H1 (cell line): Measurements from ENCODE around the gene KRTAP5-1. TPM values are rescaled to one million over a fixed set of nuclear protein-coding genes. Genes with fewer than 3 reads are reported as not detected.

ENCODE experiments used
- CTCF ChIA-PET: fragments of 300-600 bp; sonication (Branson Sonifier 250); formaldehyde crosslinking; loops from one replicate; lab custom pipeline; 2021; ENCODE audit not compliant: partially characterized antibody; lab: Charles Lee
- POLR2A ChIA-PET: fragments of 300-600 bp; sonication (Branson Sonifier 250); formaldehyde crosslinking; loops from one replicate; lab custom pipeline; 2021; ENCODE audit warnings: inconsistent platforms; ENCODE audit not compliant: partially characterized antibody; lab: Charles Lee
- DNase-seq, 2 experiments: peaks; one replicate each; pipeline versions ENCODE4 v3.0.0 to v3.0.0-alpha.2; 2010 to 2022; ENCODE audit warnings: low spot score in 2 of 2, low read depth in 1 of 2, mixed read lengths in 1 of 2
- FAIRE-seq: peaks from 2 replicates; lab custom pipeline; 2011; peaks lifted over from hg19 to GRCh38; lab: Jason Lieb, UNC
- H2AFZ ChIP-seq: 2 replicates; pipeline ENCODE4 v1.8.1; 2012; ENCODE audit warnings: low read length, inconsistent platforms
- H2AK5ac ChIP-seq: 2 replicates; pipeline ENCODE4 v1.6.1; 2013; ENCODE audit warnings: low read depth, low read length
- H2BK120ac ChIP-seq: replicated peaks from 2 replicates; pipeline ENCODE3; 2013; ENCODE audit warnings: low read depth, low read length, inconsistent platforms
- H2BK12ac ChIP-seq: 2 replicates; pipeline ENCODE4 v1.6.1; 2013; ENCODE audit warnings: low read depth, low read length
- H2BK15ac ChIP-seq: 2 replicates; pipeline ENCODE4 v1.6.1; 2013; ENCODE audit warnings: low read length
- H2BK20ac ChIP-seq: 2 replicates; pipeline ENCODE4 v1.6.1; 2013; ENCODE audit warnings: low read length
- H2BK5ac ChIP-seq: 2 replicates; pipeline ENCODE4 v1.6.1; 2013; ENCODE audit warnings: low read depth, low read length
- H3K14ac ChIP-seq: 2 replicates; pipeline ENCODE4 v1.6.1; 2013; ENCODE audit warnings: inconsistent platforms; ENCODE audit not compliant: insufficient read length
- H3K18ac ChIP-seq: 2 replicates; pipeline ENCODE4 v1.6.1; 2013; ENCODE audit warnings: low read length; ENCODE audit errors: extremely low read depth
- H3K23ac ChIP-seq: 2 replicates; pipeline ENCODE4 v1.6.1; 2013; ENCODE audit warnings: inconsistent platforms; ENCODE audit not compliant: insufficient read length
- H3K23me2 ChIP-seq: 2 replicates; pipeline ENCODE4 v1.6.1; 2013; ENCODE audit warnings: low read depth, low read length
- H3K27ac ChIP-seq: 2 replicates; pipeline ENCODE4 v1.6.1; 2011; ENCODE audit warnings: low read depth, low read length, inconsistent platforms
- H3K27me3 ChIP-seq, 4 experiments: replicated peaks in 1 of 4; 1 replicate in 1 of 4; 2 replicates in 3 of 4; pipeline versions ENCODE4 v1.6.1 to v1.8.1; 2011 to 2013; ENCODE audit warnings: low read length in 3 of 4, mild to moderate bottlenecking in 3 of 4, inconsistent platforms in 2 of 4, mixed read lengths in 2 of 4, moderate library complexity in 1 of 4; ENCODE audit not compliant: control insufficient read depth in 3 of 4, insufficient read depth in 3 of 4; ENCODE audit errors: extremely low read depth in 1 of 4
- H3K36me3 ChIP-seq, 4 experiments: 2 replicates each; pipeline versions ENCODE4 v1.6.1 to v1.8.1; 2011 to 2013; ENCODE audit warnings: mild to moderate bottlenecking in 4 of 4, low read length in 3 of 4, moderate library complexity in 2 of 4, control low read depth in 1 of 4, inconsistent platforms in 1 of 4; ENCODE audit not compliant: insufficient read depth in 4 of 4, control insufficient read depth in 2 of 4
- H3K4ac ChIP-seq: replicated peaks from 2 replicates; pipeline ENCODE3; 2013; ENCODE audit warnings: low read length, low read depth, mixed read lengths, inconsistent platforms; ENCODE audit not compliant: insufficient read length
- H3K4me1 ChIP-seq, 4 experiments: replicated peaks in 1 of 4; 1 replicate in 1 of 4; 2 replicates in 3 of 4; pipeline versions ENCODE4 v1.6.1 to v1.8.1; 2011 to 2013; ENCODE audit warnings: low read length in 3 of 4, inconsistent platforms in 2 of 4, mixed read lengths in 1 of 4; ENCODE audit not compliant: insufficient read depth in 4 of 4, control insufficient read depth in 3 of 4
- H3K4me2 ChIP-seq, 2 experiments: 2 replicates each; pipeline versions ENCODE4 v1.6.1 to v1.8.1; 2011 to 2013; ENCODE audit warnings: low read depth in 2 of 2, low read length in 2 of 2, control low read depth in 1 of 2, inconsistent platforms in 1 of 2, mild to moderate bottlenecking in 1 of 2; ENCODE audit not compliant: insufficient read depth in 1 of 2
- H3K4me3 ChIP-seq, 4 experiments: fragments of 200-600, 300-600 bp in 1 of 4; sonication (generic), shearing (Covaris generic), sonication (Bioruptor Twin) in 1 of 4; 2 replicates each; pipeline versions ENCODE4 v1.5.1 to v1.8.1; 2011 to 2016; ENCODE audit warnings: low read length in 4 of 4, low read depth in 3 of 4, control low read depth in 2 of 4, inconsistent platforms in 2 of 4, mild to moderate bottlenecking in 2 of 4, mixed read lengths in 1 of 4, moderate library complexity in 1 of 4; ENCODE audit not compliant: insufficient read depth in 2 of 4; ENCODE audit errors: extremely low read depth in 1 of 4
- H3K56ac ChIP-seq: replicated peaks from 2 replicates; pipeline ENCODE3; 2013; ENCODE audit warnings: low read depth, mild to moderate bottlenecking, mixed read lengths, low read length, inconsistent platforms; ENCODE audit not compliant: insufficient read length
- H3K79me1 ChIP-seq: 2 replicates; pipeline ENCODE4 v1.6.1; 2013; ENCODE audit warnings: low read depth, low read length, control low read depth
- H3K79me2 ChIP-seq, 2 experiments: 2 replicates each; pipeline versions ENCODE4 v1.6.1 to v1.8.1; 2012 to 2013; ENCODE audit warnings: low read length in 2 of 2, mild to moderate bottlenecking in 2 of 2, inconsistent platforms in 1 of 2; ENCODE audit not compliant: insufficient read depth in 2 of 2, control insufficient read depth in 1 of 2
- H3K9ac ChIP-seq, 4 experiments: replicated peaks in 1 of 4; 1 replicate in 1 of 4; 2 replicates in 3 of 4; pipeline versions ENCODE4 v1.6.1 to v1.8.1; 2011 to 2013; ENCODE audit warnings: low read depth in 3 of 4, low read length in 3 of 4, control low read depth in 2 of 4, mild to moderate bottlenecking in 2 of 4, moderate library complexity in 2 of 4, inconsistent platforms in 1 of 4; ENCODE audit errors: extremely low read depth in 1 of 4
- H3K9me3 ChIP-seq, 2 experiments: 2 replicates each; pipeline versions ENCODE4 v1.6.1 to v1.8.1; 2012 to 2013; ENCODE audit warnings: mild to moderate bottlenecking in 2 of 2, moderate library complexity in 2 of 2, control low read depth in 1 of 2, inconsistent platforms in 1 of 2, low read depth in 1 of 2, low read length in 1 of 2, mixed read lengths in 1 of 2; ENCODE audit not compliant: insufficient read depth in 2 of 2
- H4K20me1 ChIP-seq, 2 experiments: replicated peaks in 1 of 2; 2 replicates each; pipeline versions ENCODE3 to v1.8.1; 2011 to 2013; ENCODE audit warnings: inconsistent platforms in 2 of 2, low read length in 2 of 2, mild to moderate bottlenecking in 1 of 2; ENCODE audit not compliant: insufficient read depth in 2 of 2, control insufficient read depth in 1 of 2
- H4K5ac ChIP-seq: 2 replicates; pipeline ENCODE4 v1.6.1; 2013; ENCODE audit warnings: low read length, low read depth, mixed read lengths, inconsistent platforms; ENCODE audit not compliant: insufficient read length
- H4K8ac ChIP-seq: 2 replicates; pipeline ENCODE4 v1.8.0; 2013; ENCODE audit warnings: mild to moderate bottlenecking, moderate library complexity, low read length, inconsistent platforms; ENCODE audit not compliant: insufficient read depth; ENCODE audit errors: extremely low read depth
- H4K91ac ChIP-seq: replicated peaks from 2 replicates; pipeline ENCODE3; 2013; ENCODE audit warnings: low read length, mixed read lengths, inconsistent platforms; ENCODE audit not compliant: insufficient read length
- EZH2 ChIP-seq: fragments of 200-600 bp; sonication (generic); IDR thresholded peaks from 2 replicates; pipeline ENCODE4 v1.7.1; 2012; ENCODE audit warnings: low read depth, mild to moderate bottlenecking, moderate library complexity, low read length, inconsistent platforms; ENCODE audit not compliant: severe bottlenecking
- HDAC2 ChIP-seq, 2 experiments: fragments of 300-600 bp in 1 of 2; sonication (generic) in 1 of 2; IDR thresholded peaks; 2 replicates each; pipeline ENCODE4 v1.6.1; 2011 to 2012; ENCODE audit warnings: low read depth in 2 of 2, low read length in 2 of 2, mild to moderate bottlenecking in 2 of 2, moderate library complexity in 2 of 2, borderline replicate concordance in 1 of 2, inconsistent platforms in 1 of 2
- KDM1A ChIP-seq: fragments of 200-600, 300-600 bp; sonication (generic); IDR thresholded peaks from 2 replicates; pipeline ENCODE4 v1.7.1; 2016; ENCODE audit warnings: mild to moderate bottlenecking, low read length, borderline replicate concordance
- USF2 ChIP-seq: IDR thresholded peaks from 2 replicates; pipeline ENCODE4 v1.6.1; 2011; ENCODE audit warnings: low read length, improper control_type of control experiment
- YY1 ChIP-seq: IDR thresholded peaks from 2 replicates; pipeline ENCODE4 v1.6.1; 2011; ENCODE audit warnings: low read depth, mild to moderate bottlenecking, low read length
- WGBS, 2 experiments: shearing (Covaris generic) in 1 of 2; methylation state at CpG; one replicate each; pipeline versions ENCODE4 v1.1.6 to v1.1.7; 2013 to 2015; ENCODE audit warnings: low lambda C conversion rate in 2 of 2, mixed read lengths in 2 of 2, inconsistent platforms in 1 of 2, low coverage in 1 of 2, missing lambda C conversion rate in 1 of 2; ENCODE audit not compliant: insufficient replicate concordance in 2 of 2, insufficient coverage in 1 of 2, insufficient read length in 1 of 2; ENCODE audit errors: extremely low coverage in 1 of 2, missing lambda C conversion rate in 1 of 2; 5-methylcytosine and 5-hydroxymethylcytosine counted together
- polyA plus RNA-seq, 7 experiments: library from polyadenylated mRNA; depleted of rRNA in 3 of 7; stranded (reverse) in 5 of 7; unstranded in 2 of 7; fragments of >200 nt in 5 of 7; fragments of 200-250 nt in 2 of 7; gene quantifications; 1 replicate in 5 of 7; 2 replicates in 1 of 7; 4 replicates in 1 of 7; pipeline versions ENCODE4 v1.2.1 to v1.2.3, GENCODE V29; 2011 to 2013; ENCODE audit warnings: missing spikeins in 2 of 7, mixed read lengths in 2 of 7
- total RNA-seq: library from RNA; stranded (reverse); fragmentation: NEBNext Ultra II Directional; extraction: Animal tissue kit (Norgen Biotek cat#: 25700); gene quantifications from 2 replicates; pipeline ENCODE4 v1.2.1, GENCODE V29; 2021

KRTAP5-1 gene
- total and polyA plus RNA-seq, 2 of the 8 experiments (the other 6 are each of a cell fraction or from before 2014, with no cell fraction given) = not detected

- Histone ChIP-seq H3K56ac (no peak overlapping the region), H3K9ac (no peak overlapping the region), H3K36me3 (no peaks in the 10 kb centered on the region), H2BK120ac (no peak overlapping the region), H3K14ac (no peak overlapping the region), H2BK12ac (no peak overlapping the region), H2AK5ac (no peak overlapping the region), H3K9me3 (no peaks in the 10 kb centered on the region), H3K4me1 (peaks cover 0 to 51% (median 34%) of the 10 kb centered on the region in 4 experiments; a peak in 6 of 7 replicates), H3K79me1 (no peaks in the 10 kb centered on the region), H2BK20ac (no peak overlapping the region; the same call in 1 of the 2 replicates), H4K91ac (no peak overlapping the region)
- CTCF ChIA-PET = interaction anchor here (0.6 to 9.1 kb wide), 6 partner anchors 15 to 1120 kb away, joined by 3 to 100 read pairs (median 3); no protein-coding TSS in a partner anchor
- 72% methylated on average over 8 of the region's 8 CpGs; no CpG with 5 or more reads in 1 of the 2 experiments for WGBS, 2 experiments
- no peak for DNase-seq
- TF ChIP-seq EZH2 (peak; percentile 3), KDM1A (peak; percentile 94), USF2 (peak; percentile 28; the same call in 1 of the 2 replicates), HDAC2 (IDR thresholded peaks at IDR 0.05; ENCODE audit: borderline replicate concordance in 1 of 2, low read depth in 2 of 2, low read length in 2 of 2) (peak in 1 of 2 experiments; percentile 93; a peak in 2 of 4 replicates), YY1 (no peak)
- TF ChIP-seq, all 59 proteins: peak for 4
- H3K79me2 ChIP-seq = no peaks in the 10 kb centered on the region
- H3K4me3 ChIP-seq = peak overlapping the region in 1 of 4 experiments; percentile 63; a peak in 2 of 8 replicates
- no peak overlapping the region for H3K27ac ChIP-seq
- no peak overlapping the region for H3K23ac ChIP-seq
- H4K5ac ChIP-seq = no peak overlapping the region
- H3K27me3 ChIP-seq = peaks cover 18 to 51% (median 48%) of the 10 kb centered on the region in 4 experiments
- no peak for FAIRE-seq
- peak overlapping the region; percentile 53 to 83; a peak in 2 of 4 replicates for H3K4me2 ChIP-seq
- H2AFZ ChIP-seq = no peak overlapping the region
- H4K8ac ChIP-seq = peak overlapping the region; percentile 31; the same call in 1 of the 2 replicates
- no peak overlapping the region for H3K4ac ChIP-seq
- H2BK15ac ChIP-seq = no peak overlapping the region
- H2BK5ac ChIP-seq = no peak overlapping the region
- POLR2A ChIA-PET = interaction anchor here (0.7 to 6.9 kb wide), 7 partner anchors 13 to 219 kb away, joined by 3 to 58 read pairs (median 4); no protein-coding TSS in a partner anchor
- H4K20me1 ChIP-seq = peaks cover 4 to 22% of the 10 kb centered on the region in 2 experiments
- no peak overlapping the region for H3K18ac ChIP-seq
- no peaks in the 10 kb centered on the region; the same call in 1 of the 2 replicates for H3K23me2 ChIP-seq
These were observed 14.6 kb downstream of the KRTAP5-1 start for GRCh38 chr11:1570531-1570895.
